GM12874 (cell line): ENCODE data around the gene UGT1A9.

Source experiments
- CTCF ChIP-seq: IDR thresholded peaks from 2 replicates; pipeline ENCODE4 v1.5.1; 2011; ENCODE audit warnings: low read depth, mild to moderate bottlenecking, control low read depth, low read length, moderate library complexity; ENCODE audit not compliant: insufficient read depth

The UGT1A9 gene

GRCh38 chr2:233803292-233803911 is 131.7 kb downstream of the UGT1A9 start:
- TF ChIP-seq CTCF: no peak

DNA sequence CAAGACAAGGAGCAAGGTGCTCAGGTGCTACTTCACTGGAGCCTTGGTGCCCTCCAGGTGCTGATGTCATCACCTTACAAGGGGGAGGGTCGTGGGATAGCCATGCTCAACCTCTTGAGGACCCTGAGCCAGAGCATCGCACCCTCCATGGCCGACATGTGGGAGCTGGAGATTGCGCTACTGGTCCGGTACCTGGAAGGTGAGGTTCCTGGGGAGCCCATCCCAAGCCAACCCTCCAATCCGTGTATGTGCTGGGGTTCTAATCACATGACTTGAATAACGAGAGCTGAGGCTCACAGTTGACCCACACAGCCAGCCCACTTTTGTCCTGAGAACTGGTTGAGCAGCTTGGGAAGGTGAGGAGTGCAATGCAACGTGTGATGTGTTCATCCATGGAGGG is 132.3 kb downstream of the UGT1A9 start:
- no peak for TF ChIP-seq CTCF

- no peak for TF ChIP-seq CTCF
These were observed 135.6 kb downstream of the UGT1A9 start for GRCh38 chr2:233807215-233807865.

DNA sequence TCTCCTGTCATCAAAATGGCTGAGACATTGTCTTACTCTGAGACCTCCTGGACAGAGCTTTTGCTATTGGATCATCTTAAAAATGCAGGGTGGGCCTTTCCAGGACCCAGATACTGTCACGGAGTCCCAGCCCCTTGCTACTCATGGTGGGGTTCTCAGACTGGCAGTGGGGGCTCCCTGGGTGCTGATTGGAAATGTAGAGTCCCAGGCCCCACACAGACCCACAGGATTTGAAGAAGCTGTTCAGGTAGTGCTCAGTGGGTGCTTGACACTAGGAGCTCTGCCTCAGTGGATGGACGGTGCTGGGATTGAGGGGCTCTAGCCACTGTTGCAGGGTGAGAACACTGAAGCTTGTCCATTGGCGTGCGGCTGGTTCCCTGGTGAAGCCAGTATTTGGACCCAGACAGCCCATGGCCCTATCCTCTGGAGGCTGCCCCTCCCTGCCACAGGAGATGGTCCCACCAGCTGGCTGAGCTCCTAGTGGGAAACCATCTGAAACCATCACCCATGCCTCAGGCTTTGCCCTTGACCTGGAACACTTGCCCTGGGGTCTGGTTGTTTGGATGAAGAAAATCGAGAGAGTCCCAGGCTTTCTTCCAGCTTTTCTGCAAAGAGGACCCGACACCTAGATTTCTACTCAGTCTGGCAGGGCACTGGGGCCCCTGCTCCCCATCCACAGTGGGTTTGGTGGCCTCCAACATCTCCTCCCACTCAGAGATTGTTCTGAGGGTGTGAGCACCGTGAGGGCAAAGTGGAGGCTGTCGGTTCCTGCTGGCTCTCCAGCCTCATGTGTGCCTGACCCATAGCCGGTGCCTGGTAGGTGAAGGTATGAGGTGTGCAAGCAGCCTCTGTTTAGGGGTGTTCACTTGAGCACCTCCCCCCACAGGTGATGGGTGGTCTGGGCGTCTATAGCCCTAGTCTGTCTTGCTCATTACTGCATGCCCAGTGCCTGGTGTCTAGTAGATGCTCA is 136.6 kb downstream of the UGT1A9 start:
- no peak for TF ChIP-seq CTCF

DNA sequence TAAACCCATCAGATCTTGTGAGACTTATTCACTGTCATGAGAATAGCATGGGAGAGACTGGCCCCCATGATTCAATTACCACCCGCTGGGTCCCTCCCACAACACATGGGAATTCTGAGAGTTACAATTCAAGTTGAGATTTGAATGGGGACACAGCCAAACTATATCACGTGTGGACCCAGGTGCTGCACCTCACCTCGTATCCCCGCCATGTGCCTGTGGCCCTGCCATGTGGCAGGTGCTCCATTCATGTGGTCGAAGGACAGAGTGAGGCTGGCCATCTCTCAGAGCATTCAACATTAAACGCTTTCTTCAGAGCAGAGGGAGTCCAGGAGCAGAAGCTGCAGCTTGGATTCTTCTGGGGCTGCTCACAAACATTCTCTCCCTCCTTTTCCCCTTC is 138.7 kb downstream of the UGT1A9 start:
- TF ChIP-seq CTCF: no peak

GRCh38 chr2:233811087-233811486 is 139.4 kb downstream of the UGT1A9 start:
- TF ChIP-seq CTCF: no peak

DNA sequence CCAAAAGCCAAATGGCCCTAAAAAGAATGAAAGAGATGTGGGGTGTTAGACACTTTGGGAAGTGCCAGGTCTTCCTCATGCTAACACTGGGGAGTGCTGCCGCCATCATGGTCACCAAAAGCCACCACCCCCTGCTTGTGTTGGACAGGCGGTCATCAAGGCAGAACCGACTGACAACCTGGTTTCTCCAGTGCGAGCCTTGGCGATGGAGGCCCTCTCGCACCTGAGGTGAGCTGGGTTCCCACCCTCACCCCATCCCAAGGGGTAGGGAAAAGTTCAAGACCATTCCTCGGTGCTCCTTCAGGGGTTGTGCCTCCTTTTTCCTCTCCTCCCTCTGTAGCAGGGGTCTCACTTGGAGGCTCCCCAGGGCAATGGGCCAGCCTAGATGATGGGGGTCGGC is 140.0 kb downstream of the UGT1A9 start:
- no peak for TF ChIP-seq CTCF
